PC-3 (cell line): Measurements from ENCODE around the gene DGKD. TPM values are rescaled to one million over a fixed set of nuclear protein-coding genes. Genes with fewer than 3 reads are reported as not detected.

Experiments
- ATAC-seq: fragments of 200-7000 bp; cut with Tn5 transposase; 2 replicates; pipeline ENCODE4 v1.9.1; 2020; ENCODE audit warnings: mild to moderate bottlenecking, moderate library complexity
- BruUV-seq: library from RNA; stranded (reverse); fragments of 400-500 nt; replicated peaks from 2 replicates; lab custom pipeline; 2021; lab: Mats Ljungman, UMichigan
- CTCF ChIA-PET: fragments of 300-600 bp; sonication (Branson Sonifier 250); formaldehyde crosslinking; loops from one replicate; lab custom pipeline; 2022; ENCODE audit warnings: antibody characterized with exemption; lab: Charles Lee
- POLR2A ChIA-PET: fragments of 300-600 bp; sonication (Branson Sonifier 250); formaldehyde crosslinking; loops from one replicate; lab custom pipeline; 2022; ENCODE audit warnings: antibody characterized with exemption; ENCODE audit not compliant: unreplicated experiment; lab: Charles Lee
- DNase-seq: peaks from one replicate; pipeline ENCODE4 v3.0.0-alpha.2; 2015
- H2AFZ ChIP-seq: fragments of 300-600 bp; sonication (generic); 2 replicates; pipeline ENCODE4 v1.6.0; 2016; ENCODE audit warnings: antibody characterized with exemption, low read length
- H3F3A ChIP-seq: fragments of 300-600 bp; sonication (generic); one replicate; pipeline ENCODE4 v1.6.0; 2017; ENCODE audit warnings: antibody characterized with exemption, low read length, control low read depth, mild to moderate bottlenecking; ENCODE audit not compliant: unreplicated experiment
- H3K27ac ChIP-seq: fragments of 300-600 bp; sonication (generic); 2 replicates; pipeline ENCODE4 v1.5.1; 2016; ENCODE audit warnings: mild to moderate bottlenecking, low read length
- H3K27me3 ChIP-seq: fragments of 300-600 bp; sonication (generic); 2 replicates; pipeline ENCODE4 v1.6.1; 2016; ENCODE audit warnings: low read length, mixed read lengths
- H3K36me3 ChIP-seq: fragments of 300-600 bp; sonication (generic); 2 replicates; pipeline ENCODE4 v1.6.1; 2016; ENCODE audit warnings: low read depth, mixed run types, low read length, mixed read lengths
- H3K4me1 ChIP-seq: fragments of 300-600 bp; sonication (generic); 2 replicates; pipeline ENCODE4 v1.5.1; 2016; ENCODE audit warnings: low read length; ENCODE audit not compliant: insufficient read depth
- H3K4me2 ChIP-seq: fragments of 300-600 bp; sonication (generic); 2 replicates; pipeline ENCODE4 v1.6.0; 2016; ENCODE audit warnings: low read length
- H3K4me3 ChIP-seq: fragments of 300-600 bp; sonication (generic); 2 replicates; pipeline ENCODE4 v1.5.1; 2016; ENCODE audit warnings: mild to moderate bottlenecking, low read length, mixed read lengths
- H3K79me2 ChIP-seq: fragments of 300-600 bp; sonication (generic); 2 replicates; pipeline ENCODE4 v1.6.1; 2017; ENCODE audit warnings: low read length, mixed read lengths
- H3K9ac ChIP-seq: fragments of 300-600 bp; sonication (generic); 2 replicates; pipeline ENCODE4 v1.6.0; 2016; ENCODE audit warnings: mild to moderate bottlenecking, low read length
- H3K9me2 ChIP-seq: fragments of 300-600 bp; sonication (generic); replicated peaks from 2 replicates; pipeline ENCODE4 v1.6.1; 2016; ENCODE audit warnings: mixed run types, low read length, mixed read lengths
- H3K9me3 ChIP-seq: fragments of 300-600 bp; sonication (generic); 2 replicates; pipeline ENCODE4 v1.6.1; 2016; ENCODE audit warnings: low read length, mixed read lengths
- H4K20me1 ChIP-seq: fragments of 300-600 bp; sonication (generic); 2 replicates; pipeline ENCODE4 v1.6.1; 2016; ENCODE audit warnings: low read length, mixed read lengths
- EZH2 ChIP-seq: fragments of 300-600 bp; sonication (generic); IDR thresholded peaks from one replicate; pipeline ENCODE4 v1.6.1; 2017; ENCODE audit warnings: antibody characterized with exemption, mild to moderate bottlenecking, low read length; ENCODE audit not compliant: unreplicated experiment
- EZH2phosphoT487 ChIP-seq: fragments of 300-600 bp; sonication (generic); IDR thresholded peaks from 2 replicates; pipeline ENCODE4 v1.6.1; 2018; ENCODE audit warnings: mild to moderate bottlenecking, antibody characterized with exemption, low read length, borderline replicate concordance
- intact Hi-C: fragments of 100-400 bp; cut with micrococcal nuclease; formaldehyde crosslinking; loops from 2 replicates; pipeline ENCODE4 v1.9.0; 2023
- total RNA-seq: library from RNA; depleted of rRNA; stranded (reverse); fragments of >200 nt; gene quantifications from 2 replicates; pipeline ENCODE4 v1.2.3, GENCODE V29; 2014
- TF ChIP-seq, protein P1 (sequence below): fragments of 300-600 bp; sonication (generic); conservative IDR thresholded peaks from 2 replicates; pipeline ENCODE4 v1.5.1; 2017; ENCODE audit warnings: antibody characterized with exemption, low read depth, mild to moderate bottlenecking, low read length

Gene DGKD
- total RNA-seq, 1 experiment from 2014 or later, result 23.3 TPM

GRCh38 chr2:233446121-233446520 lies 91.8 kb downstream of the DGKD start:
- H3K36me3 ChIP-seq, result peaks cover 54% of the 10 kb centered on the region
- no peaks in the 10 kb centered on the region for H3K9me2 ChIP-seq
- no peak overlapping the region for H3K9ac ChIP-seq
- BruUV-seq, result no TSS peak
- no peaks in the 10 kb centered on the region for H3K9me3 ChIP-seq
- H2AFZ ChIP-seq, result no peak overlapping the region
- H3K4me2 ChIP-seq, result no peak overlapping the region
- no peaks in the 10 kb centered on the region for H4K20me1 ChIP-seq
- no peak for TF ChIP-seq EZH2
- TF ChIP-seq EZH2phosphoT487, result no peak
- TF ChIP-seq, protein P1, sequence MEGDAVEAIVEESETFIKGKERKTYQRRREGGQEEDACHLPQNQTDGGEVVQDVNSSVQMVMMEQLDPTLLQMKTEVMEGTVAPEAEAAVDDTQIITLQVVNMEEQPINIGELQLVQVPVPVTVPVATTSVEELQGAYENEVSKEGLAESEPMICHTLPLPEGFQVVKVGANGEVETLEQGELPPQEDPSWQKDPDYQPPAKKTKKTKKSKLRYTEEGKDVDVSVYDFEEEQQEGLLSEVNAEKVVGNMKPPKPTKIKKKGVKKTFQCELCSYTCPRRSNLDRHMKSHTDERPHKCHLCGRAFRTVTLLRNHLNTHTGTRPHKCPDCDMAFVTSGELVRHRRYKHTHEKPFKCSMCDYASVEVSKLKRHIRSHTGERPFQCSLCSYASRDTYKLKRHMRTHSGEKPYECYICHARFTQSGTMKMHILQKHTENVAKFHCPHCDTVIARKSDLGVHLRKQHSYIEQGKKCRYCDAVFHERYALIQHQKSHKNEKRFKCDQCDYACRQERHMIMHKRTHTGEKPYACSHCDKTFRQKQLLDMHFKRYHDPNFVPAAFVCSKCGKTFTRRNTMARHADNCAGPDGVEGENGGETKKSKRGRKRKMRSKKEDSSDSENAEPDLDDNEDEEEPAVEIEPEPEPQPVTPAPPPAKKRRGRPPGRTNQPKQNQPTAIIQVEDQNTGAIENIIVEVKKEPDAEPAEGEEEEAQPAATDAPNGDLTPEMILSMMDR, result no peak
- POLR2A ChIA-PET, result no interaction called here
- CTCF ChIA-PET, result no interaction called here
- H3K79me2 ChIP-seq, result no peaks in the 10 kb centered on the region
- DNase-seq, result no peak
- 0 out of 2 replicates have a peak, but pooled peaks cover 3% of the 10 kb centered on the region for H3K4me1 ChIP-seq
- intact Hi-C loops, result loop anchor here (10.0 kb wide), 2 partner anchors 161 to 191 kb away; partner anchors contain the start of gene ATG16L1
- H3K27ac ChIP-seq, result no peak overlapping the region
- no peaks in the 10 kb centered on the region for H3K27me3 ChIP-seq
- H3K4me3 ChIP-seq, result no peak overlapping the region
- no peaks in the 10 kb centered on the region for H3F3A ChIP-seq
- ATAC-seq, result no peak

DNA sequence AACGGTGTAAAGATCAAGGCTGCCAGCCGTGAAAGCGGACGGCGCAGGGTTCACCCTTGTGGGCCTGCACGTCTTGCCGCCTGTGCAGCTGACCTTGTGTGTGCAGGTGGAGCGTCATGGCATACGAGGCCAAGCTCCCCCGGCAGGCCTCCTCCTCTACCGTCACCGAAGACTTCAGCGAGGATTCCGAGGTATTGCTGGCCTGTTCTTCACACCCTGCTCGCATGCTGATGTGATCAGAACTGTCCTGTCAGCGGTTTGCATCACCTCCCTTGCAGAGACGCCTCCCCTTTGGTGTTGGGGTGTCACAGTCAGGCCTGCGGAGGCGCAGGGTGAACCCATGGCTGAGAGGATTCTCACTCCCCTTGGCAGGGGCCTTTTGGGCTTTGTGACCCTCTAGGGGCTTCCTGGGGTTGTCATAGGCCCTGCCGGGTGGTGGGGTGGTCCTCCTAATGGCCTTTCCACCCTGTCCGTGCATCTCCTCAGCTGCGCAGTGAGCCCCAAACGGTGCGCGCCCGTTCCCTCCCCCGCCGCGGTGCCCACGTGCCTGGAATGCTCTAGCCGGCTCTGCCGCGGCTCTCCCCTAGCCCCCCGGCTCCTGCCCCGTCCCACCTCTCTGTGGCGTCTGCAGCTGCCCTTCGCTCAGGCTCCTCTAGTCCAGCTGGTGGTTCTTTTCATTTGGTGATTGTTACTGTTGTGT lies 92.5 kb downstream of the DGKD start:
- H3K79me2 ChIP-seq, result no peaks in the 10 kb centered on the region
- TF ChIP-seq EZH2phosphoT487, result no peak
- no peak for TF ChIP-seq EZH2
- TF ChIP-seq, protein P1, result no peak
- H4K20me1 ChIP-seq, result no peaks in the 10 kb centered on the region
- DNase-seq (no peak), ATAC-seq (no peak)
- ChIA-PET CTCF (no interaction called here), POLR2A (no interaction called here)
- no peak overlapping the region for H2AFZ ChIP-seq
- H3F3A ChIP-seq, result no peaks in the 10 kb centered on the region
- H3K9me3 ChIP-seq, result no peaks in the 10 kb centered on the region
- no peak overlapping the region for H3K9ac ChIP-seq
- H3K36me3 ChIP-seq, result peaks cover 60% of the 10 kb centered on the region
- intact Hi-C loops, result loop anchor here (10.0 kb wide), 2 partner anchors 162 to 192 kb away; partner anchors contain the start of gene ATG16L1
- H3K27ac ChIP-seq, result no peak overlapping the region
- no peak overlapping the region for H3K4me3 ChIP-seq
- 0 out of 2 replicates have a peak, but pooled peaks cover 3% of the 10 kb centered on the region for H3K4me1 ChIP-seq
- no peaks in the 10 kb centered on the region for H3K27me3 ChIP-seq
- H3K9me2 ChIP-seq, result no peaks in the 10 kb centered on the region
- H3K4me2 ChIP-seq, result no peak overlapping the region
- no TSS peak for BruUV-seq
